Endothelial cell of umbilical vein (primary cell): ENCODE measurements around the gene EVI2B. TPM values are rescaled to one million over a fixed set of nuclear protein-coding genes. Genes with fewer than 3 reads are reported as not detected.

Experiments used
- BruUV-seq: library from RNA; stranded (reverse); fragments of 400-500 nt; replicated peaks from 2 replicates; lab custom pipeline; 2021; lab: Mats Ljungman, UMichigan
- CTCF ChIA-PET: fragments of 300-600, 350-600 bp; sonication (Branson Sonifier 250); formaldehyde crosslinking; loops from one replicate; lab custom pipeline; 2021; ENCODE audit warnings: antibody characterized with exemption, inconsistent platforms; lab: Charles Lee
- POLR2A ChIA-PET: fragments of 300-600, 350-600 bp; sonication (Branson Sonifier 250); formaldehyde crosslinking; loops from one replicate; lab custom pipeline; 2021; ENCODE audit warnings: antibody characterized with exemption, inconsistent platforms; lab: Charles Lee
- DNase-seq: peaks from one replicate; pipeline ENCODE4 v3.0.0-alpha.2; 2011; ENCODE audit warnings: low read depth, low spot score
- FAIRE-seq: peaks from 2 replicates; lab custom pipeline; 2011; peaks lifted over from hg19 to GRCh38; lab: Jason Lieb, UNC
- H2AFZ ChIP-seq: 2 replicates; pipeline ENCODE4 v1.6.0; 2012; ENCODE audit warnings: low read depth, low read length, control low read depth, inconsistent platforms
- H3K27ac ChIP-seq: 2 replicates; pipeline ENCODE4 v1.5.1; 2011; ENCODE audit warnings: low read depth, mild to moderate bottlenecking, control low read depth, low read length, moderate library complexity; ENCODE audit not compliant: insufficient read depth
- H3K27me3 ChIP-seq, 2 experiments: 2 replicates each; pipeline versions ENCODE4 v1.6.0 to v1.6.1; 2011; ENCODE audit warnings: low read length in 2 of 2, mixed read lengths in 1 of 2; ENCODE audit not compliant: control insufficient read depth in 2 of 2, insufficient read depth in 2 of 2
- H3K36me3 ChIP-seq, 2 experiments: 2 replicates in 1 of 2; 3 replicates in 1 of 2; pipeline ENCODE4 v1.5.1; 2011; ENCODE audit warnings: low read length in 2 of 2, mild to moderate bottlenecking in 1 of 2, moderate library complexity in 1 of 2; ENCODE audit not compliant: control insufficient read depth in 2 of 2, insufficient read depth in 2 of 2; ENCODE audit errors: extremely low read depth in 1 of 2
- H3K4me1 ChIP-seq: 3 replicates; pipeline ENCODE4 v1.5.1; 2011; ENCODE audit warnings: mild to moderate bottlenecking, low read length; ENCODE audit not compliant: control insufficient read depth, insufficient read depth; ENCODE audit errors: extremely low read depth
- H3K4me2 ChIP-seq: 2 replicates; pipeline ENCODE4 v1.6.1; 2011; ENCODE audit warnings: low read length, control low read depth, mixed read lengths; ENCODE audit not compliant: insufficient read depth
- H3K4me3 ChIP-seq, 3 experiments: fragments of 200-600 bp in 1 of 3; sonication (generic), shearing (Covaris generic) in 1 of 3; replicated peaks in 1 of 3; 2 replicates each; pipeline ENCODE4 v1.5.1; 2011 to 2016; ENCODE audit warnings: control low read depth in 3 of 3, low read length in 3 of 3, mild to moderate bottlenecking in 2 of 3, inconsistent platforms in 1 of 3, low read depth in 1 of 3, moderate library complexity in 1 of 3; ENCODE audit not compliant: insufficient read depth in 1 of 3
- H3K79me2 ChIP-seq: 2 replicates; pipeline ENCODE4 v1.6.0; 2012; ENCODE audit warnings: low read length, inconsistent platforms; ENCODE audit not compliant: control insufficient read depth, insufficient read depth
- H3K9ac ChIP-seq: replicated peaks from 2 replicates; pipeline ENCODE3; 2011; ENCODE audit warnings: low read length, control low read depth; ENCODE audit not compliant: insufficient read depth; ENCODE audit errors: extremely low read depth
- H3K9me1 ChIP-seq: replicated peaks from 3 replicates; pipeline ENCODE4 v1.6.0; 2011; ENCODE audit warnings: mild to moderate bottlenecking, low read length; ENCODE audit not compliant: control insufficient read depth, insufficient read depth; ENCODE audit errors: extremely low read depth
- H3K9me3 ChIP-seq: replicated peaks from 2 replicates; pipeline ENCODE4 v1.5.1; 2012; ENCODE audit warnings: low read length, inconsistent platforms; ENCODE audit not compliant: control insufficient read depth, insufficient read depth
- H4K20me1 ChIP-seq: replicated peaks from 2 replicates; pipeline ENCODE3; 2011; ENCODE audit warnings: mild to moderate bottlenecking, low read length; ENCODE audit not compliant: control insufficient read depth, insufficient read depth; ENCODE audit errors: extremely low read depth
- CTCF ChIP-seq, 2 donors: IDR thresholded peaks; 1 replicate in 1 of 2; 2 replicates in 1 of 2; pipeline ENCODE4 v1.5.1; 2011; ENCODE audit warnings: low read length in 2 of 2, mild to moderate bottlenecking in 2 of 2, moderate library complexity in 2 of 2, control low read depth in 1 of 2, inconsistent platforms in 1 of 2, low read depth in 1 of 2; ENCODE audit not compliant: insufficient read depth in 1 of 2; ENCODE audit errors: extremely low read depth in 1 of 2
- EZH2 ChIP-seq: IDR thresholded peaks from 2 replicates; pipeline ENCODE4 v1.6.1; 2012; ENCODE audit warnings: borderline replicate concordance, low read depth, mild to moderate bottlenecking, moderate library complexity, low read length, inconsistent platforms; ENCODE audit not compliant: severe bottlenecking
- FOS ChIP-seq: IDR thresholded peaks from 2 replicates; pipeline ENCODE4 v1.6.1; 2011; ENCODE audit warnings: mild to moderate bottlenecking, low read length, moderate library complexity, borderline replicate concordance; ENCODE audit not compliant: insufficient read depth
- GATA2 ChIP-seq: IDR thresholded peaks from 2 replicates; pipeline ENCODE4 v1.7.0; 2011; ENCODE audit warnings: low read depth, mild to moderate bottlenecking, moderate library complexity, mixed read lengths, low read length; ENCODE audit not compliant: insufficient read length, insufficient read depth
- JUN ChIP-seq: IDR thresholded peaks from 2 replicates; pipeline ENCODE4 v1.6.1; 2011; ENCODE audit warnings: borderline replicate concordance, low read depth; ENCODE audit not compliant: insufficient read length, insufficient read depth
- MAX ChIP-seq: IDR thresholded peaks from 2 replicates; pipeline ENCODE4 v1.6.1; 2011; ENCODE audit not compliant: insufficient read depth, insufficient read length
- MYC ChIP-seq: IDR thresholded peaks from one replicate; pipeline ENCODE4 v1.6.1; 2011; ENCODE audit warnings: mild to moderate bottlenecking, low read depth, low read length
- POLR2A ChIP-seq: IDR thresholded peaks from 2 replicates; pipeline ENCODE4 v1.6.1; 2012; ENCODE audit warnings: low read depth, mild to moderate bottlenecking, control low read depth, low read length
- POLR2AphosphoS5 ChIP-seq: IDR thresholded peaks from 2 replicates; pipeline ENCODE4 v1.6.1; 2012; ENCODE audit warnings: low read depth, mild to moderate bottlenecking, control low read depth, low read length, moderate library complexity; ENCODE audit not compliant: insufficient read depth
- dilution Hi-C: fragments of 300-500 bp; cut with MboI; formaldehyde crosslinking; loops from one replicate; pipeline ENCODE4 v1.15.0; 2019; ENCODE audit warnings: low sequenced_read_pairs; ENCODE audit not compliant: extremely low pct_ligation_motif_present
- intact Hi-C: fragments of 100-400 bp; cut with micrococcal nuclease; formaldehyde crosslinking; loops from one replicate; pipeline ENCODE4 v1.10.0; 2022
- polyA plus RNA-seq, 4 experiments: library from polyadenylated mRNA; depleted of rRNA in 3 of 4; stranded (reverse) in 3 of 4; unstranded in 1 of 4; fragments of >200 nt; gene quantifications; 2 replicates each; pipeline versions ENCODE4 v1.2.1 to v1.2.3, GENCODE V29; 2011 to 2012; ENCODE audit warnings: missing spikeins in 1 of 4
- total RNA-seq: library from RNA; stranded (reverse); gene quantifications from 2 replicates; pipeline ENCODE4 v1.2.3, GENCODE V29; 2021

Gene EVI2B
- total and polyA plus RNA-seq, 2 donors (not counting 3 experiments of a cell fraction or from before 2014, with no cell fraction given) = 1.7 to 1.9 TPM

DNA sequence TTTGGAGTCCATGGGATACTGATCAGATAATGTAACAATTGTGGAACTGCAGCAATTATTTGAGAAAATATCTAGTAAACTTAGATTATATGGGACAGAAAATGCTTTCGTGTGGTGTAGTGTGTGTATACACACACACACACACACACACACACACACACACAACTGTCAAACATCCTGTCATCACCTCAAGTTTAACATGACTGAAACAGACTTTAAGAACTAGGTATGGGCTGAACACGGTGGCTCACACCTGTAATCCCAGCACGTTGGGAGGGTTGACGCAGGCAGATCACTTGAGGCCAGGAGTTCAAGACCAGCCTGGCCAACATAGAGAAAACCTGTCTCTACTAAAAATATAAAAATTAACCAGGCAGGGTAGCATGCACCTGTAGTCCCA, 8.1 kb upstream of the EVI2B start:
- dilution Hi-C loops = no loop called here
- no peak overlapping the region for H2AFZ ChIP-seq
- no peak for FAIRE-seq
- H3K27me3 ChIP-seq = no peaks in the 10 kb centered on the region
- no peaks in the 10 kb centered on the region for H3K9me3 ChIP-seq
- no peak overlapping the region for H3K4me3 ChIP-seq
- peaks cover 11% of the 10 kb centered on the region for H3K4me1 ChIP-seq
- no TSS peak for BruUV-seq
- no peak overlapping the region for H3K27ac ChIP-seq
- TF ChIP-seq POLR2A (no peak), POLR2AphosphoS5 (no peak), CTCF (IDR thresholded peaks at IDR 0.05; ENCODE audit: extremely low read depth in 1 of 2, insufficient read depth in 1 of 2, low read depth in 1 of 2, low read length in 2 of 2) (no peak), JUN (no peak), EZH2 (no peak), MAX (no peak), FOS (no peak), GATA2 (no peak), MYC (no peak)
- H3K9ac ChIP-seq = no peak overlapping the region
- POLR2A ChIA-PET = interaction anchor here (0.5 kb wide), 1 partner anchor 79 kb away, joined by 3 read pairs; no protein-coding TSS in a partner anchor
- intact Hi-C loops = no loop called here
- peaks cover 0 to 2% of the 10 kb centered on the region in 2 experiments for H3K36me3 ChIP-seq
- CTCF ChIA-PET = interaction anchor here (0.6 to 1.4 kb wide), 2 partner anchors 16 to 94 kb away, joined by 3 to 5 read pairs; no protein-coding TSS in a partner anchor
- H3K79me2 ChIP-seq = no peaks in the 10 kb centered on the region
- H3K4me2 ChIP-seq = no peak overlapping the region
- H4K20me1 ChIP-seq = no peaks in the 10 kb centered on the region
- H3K9me1 ChIP-seq = no peaks in the 10 kb centered on the region
- DNase-seq = no peak
